Measurements from ENCODE around the gene GPR37L1.

The GPR37L1 gene, protein sequence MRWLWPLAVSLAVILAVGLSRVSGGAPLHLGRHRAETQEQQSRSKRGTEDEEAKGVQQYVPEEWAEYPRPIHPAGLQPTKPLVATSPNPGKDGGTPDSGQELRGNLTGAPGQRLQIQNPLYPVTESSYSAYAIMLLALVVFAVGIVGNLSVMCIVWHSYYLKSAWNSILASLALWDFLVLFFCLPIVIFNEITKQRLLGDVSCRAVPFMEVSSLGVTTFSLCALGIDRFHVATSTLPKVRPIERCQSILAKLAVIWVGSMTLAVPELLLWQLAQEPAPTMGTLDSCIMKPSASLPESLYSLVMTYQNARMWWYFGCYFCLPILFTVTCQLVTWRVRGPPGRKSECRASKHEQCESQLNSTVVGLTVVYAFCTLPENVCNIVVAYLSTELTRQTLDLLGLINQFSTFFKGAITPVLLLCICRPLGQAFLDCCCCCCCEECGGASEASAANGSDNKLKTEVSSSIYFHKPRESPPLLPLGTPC

DNA sequence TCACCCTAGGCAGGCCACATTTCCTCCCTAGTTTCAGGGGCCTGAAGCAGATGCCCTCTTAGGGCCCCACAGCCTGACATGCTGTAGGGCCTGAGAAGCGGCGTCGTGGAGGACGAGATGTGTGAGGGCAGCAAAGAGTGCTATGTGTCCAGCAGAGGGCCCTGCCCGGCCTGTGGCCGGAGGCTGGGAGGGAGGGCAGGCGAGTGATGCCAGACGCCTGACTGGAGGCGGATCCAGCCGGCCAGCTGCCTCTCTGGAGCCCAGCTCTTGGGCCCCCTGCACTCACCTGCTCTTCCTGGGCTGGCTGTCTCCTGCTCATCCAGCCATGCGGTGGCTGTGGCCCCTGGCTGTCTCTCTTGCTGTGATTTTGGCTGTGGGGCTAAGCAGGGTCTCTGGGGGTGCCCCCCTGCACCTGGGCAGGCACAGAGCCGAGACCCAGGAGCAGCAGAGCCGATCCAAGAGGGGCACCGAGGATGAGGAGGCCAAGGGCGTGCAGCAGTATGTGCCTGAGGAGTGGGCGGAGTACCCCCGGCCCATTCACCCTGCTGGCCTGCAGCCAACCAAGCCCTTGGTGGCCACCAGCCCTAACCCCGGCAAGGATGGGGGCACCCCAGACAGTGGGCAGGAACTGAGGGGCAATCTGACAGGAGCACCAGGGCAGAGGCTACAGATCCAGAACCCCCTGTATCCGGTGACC lies at the start of gene GPR37L1:
GPR37L1 (plus strand) TSS at position 279 of the 697 bp plus-strand sequence; CDS start at position 326, 47 bp downstream.
- H3K4me3 ChIP-seq (ENCODE audit: low read depth, low read length), result no peak within 1 kb of the TSS
- TF ChIP-seq, protein P1, sequence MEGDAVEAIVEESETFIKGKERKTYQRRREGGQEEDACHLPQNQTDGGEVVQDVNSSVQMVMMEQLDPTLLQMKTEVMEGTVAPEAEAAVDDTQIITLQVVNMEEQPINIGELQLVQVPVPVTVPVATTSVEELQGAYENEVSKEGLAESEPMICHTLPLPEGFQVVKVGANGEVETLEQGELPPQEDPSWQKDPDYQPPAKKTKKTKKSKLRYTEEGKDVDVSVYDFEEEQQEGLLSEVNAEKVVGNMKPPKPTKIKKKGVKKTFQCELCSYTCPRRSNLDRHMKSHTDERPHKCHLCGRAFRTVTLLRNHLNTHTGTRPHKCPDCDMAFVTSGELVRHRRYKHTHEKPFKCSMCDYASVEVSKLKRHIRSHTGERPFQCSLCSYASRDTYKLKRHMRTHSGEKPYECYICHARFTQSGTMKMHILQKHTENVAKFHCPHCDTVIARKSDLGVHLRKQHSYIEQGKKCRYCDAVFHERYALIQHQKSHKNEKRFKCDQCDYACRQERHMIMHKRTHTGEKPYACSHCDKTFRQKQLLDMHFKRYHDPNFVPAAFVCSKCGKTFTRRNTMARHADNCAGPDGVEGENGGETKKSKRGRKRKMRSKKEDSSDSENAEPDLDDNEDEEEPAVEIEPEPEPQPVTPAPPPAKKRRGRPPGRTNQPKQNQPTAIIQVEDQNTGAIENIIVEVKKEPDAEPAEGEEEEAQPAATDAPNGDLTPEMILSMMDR (IDR thresholded peaks at IDR 0.05; ENCODE audit: borderline replicate concordance, insufficient read depth, low read depth, low read length), result no peak

DNA sequence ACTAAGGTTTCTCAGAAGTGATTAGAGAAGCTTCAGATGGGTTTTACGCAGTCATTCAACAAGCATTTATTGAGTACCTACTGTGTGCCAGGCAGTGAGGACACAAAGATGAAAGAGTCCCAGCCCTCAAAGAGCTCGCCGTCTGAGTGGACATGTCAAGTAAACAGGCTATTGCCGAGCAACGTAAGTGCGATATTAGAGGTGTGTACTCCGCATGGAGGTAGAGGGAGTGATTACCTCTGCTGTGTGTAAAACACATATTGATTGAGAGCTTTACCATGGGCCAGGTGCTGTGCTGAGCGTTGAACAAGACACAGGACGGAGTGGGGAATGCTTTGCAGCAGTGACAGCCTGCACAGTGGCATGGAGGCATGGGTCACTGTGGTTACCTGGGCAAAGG lies 49.5 kb upstream of the GPR37L1 start:
- TF ChIP-seq, protein P1 (IDR thresholded peaks at IDR 0.05; ENCODE audit: borderline replicate concordance, insufficient read depth, low read depth, low read length), result no peak
- no peak overlapping the region for H3K4me3 ChIP-seq (ENCODE audit: low read depth, low read length)

DNA sequence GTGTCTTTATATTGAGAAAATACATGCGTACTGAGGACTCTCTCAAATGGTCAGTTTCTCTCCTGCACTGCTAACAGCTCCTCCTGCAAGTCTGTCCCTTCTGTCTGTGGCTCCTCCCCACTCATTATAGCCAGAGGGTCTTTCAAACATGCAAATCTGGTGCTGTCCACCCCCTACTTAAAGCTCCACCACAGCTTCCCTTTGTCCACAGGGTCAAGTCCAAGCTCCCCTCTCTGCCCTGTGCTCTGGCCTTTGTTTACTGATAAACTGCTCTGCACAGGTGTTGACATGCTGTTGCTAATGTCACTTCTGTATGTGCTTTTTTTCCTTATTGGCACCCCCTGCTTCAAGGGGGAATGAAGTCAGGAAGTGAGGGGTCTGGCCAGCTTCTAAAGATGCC lies 47.7 kb upstream of the GPR37L1 start:
- TF ChIP-seq, protein P1 (IDR thresholded peaks at IDR 0.05; ENCODE audit: borderline replicate concordance, insufficient read depth, low read depth, low read length), result no peak
- H3K4me3 ChIP-seq (ENCODE audit: low read depth, low read length), result no peak overlapping the region

DNA sequence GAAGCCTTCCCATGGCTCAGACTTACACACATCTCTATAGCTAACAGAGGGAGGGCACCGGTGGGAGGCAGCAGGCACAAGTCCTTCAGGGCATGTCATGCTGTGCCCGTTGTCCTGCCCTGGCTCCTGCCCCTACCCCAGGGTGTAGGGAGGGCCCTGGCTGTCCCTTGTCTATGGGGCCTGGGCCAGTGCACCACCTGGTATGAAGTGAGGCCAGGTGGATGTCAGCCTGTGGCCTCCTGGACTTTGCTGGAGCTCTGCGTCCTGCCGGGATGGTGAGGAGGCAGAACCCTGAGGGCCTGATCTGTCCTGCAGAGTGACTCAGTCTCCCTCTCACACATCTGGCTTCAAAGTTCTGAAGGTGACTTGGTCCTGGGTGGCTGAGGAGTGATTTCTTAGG lies 47.3 kb upstream of the GPR37L1 start:
- H3K4me3 ChIP-seq (ENCODE audit: low read depth, low read length), result no peak overlapping the region
- TF ChIP-seq, protein P1 (IDR thresholded peaks at IDR 0.05; ENCODE audit: borderline replicate concordance, insufficient read depth, low read depth, low read length), result no peak

DNA sequence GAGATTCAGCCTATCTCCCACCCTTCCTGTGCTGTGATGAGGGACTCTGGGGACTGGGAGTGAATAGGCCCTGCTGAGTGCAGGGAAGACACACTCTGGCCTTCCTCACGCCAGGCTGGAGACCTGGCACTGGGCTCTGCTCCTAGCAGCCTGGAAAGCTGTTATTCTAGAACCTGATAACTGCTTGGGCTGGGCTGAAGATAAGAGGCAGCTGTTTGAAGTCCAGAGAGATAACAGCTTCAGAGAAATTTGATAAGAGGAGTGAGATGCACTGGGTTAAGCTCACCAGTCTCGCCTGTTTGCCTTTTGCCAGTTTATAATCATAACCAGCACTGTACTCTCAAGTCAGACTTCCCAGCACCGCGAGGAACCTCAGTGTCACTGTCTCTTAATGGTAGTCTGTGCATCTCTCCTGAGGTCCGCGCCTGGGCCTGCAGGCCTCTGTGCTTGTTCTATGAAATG lies 46.6 kb upstream of the GPR37L1 start:
- no peak overlapping the region for H3K4me3 ChIP-seq (ENCODE audit: low read depth, low read length)
- TF ChIP-seq, protein P1 (IDR thresholded peaks at IDR 0.05; ENCODE audit: borderline replicate concordance, insufficient read depth, low read depth, low read length), result no peak

DNA sequence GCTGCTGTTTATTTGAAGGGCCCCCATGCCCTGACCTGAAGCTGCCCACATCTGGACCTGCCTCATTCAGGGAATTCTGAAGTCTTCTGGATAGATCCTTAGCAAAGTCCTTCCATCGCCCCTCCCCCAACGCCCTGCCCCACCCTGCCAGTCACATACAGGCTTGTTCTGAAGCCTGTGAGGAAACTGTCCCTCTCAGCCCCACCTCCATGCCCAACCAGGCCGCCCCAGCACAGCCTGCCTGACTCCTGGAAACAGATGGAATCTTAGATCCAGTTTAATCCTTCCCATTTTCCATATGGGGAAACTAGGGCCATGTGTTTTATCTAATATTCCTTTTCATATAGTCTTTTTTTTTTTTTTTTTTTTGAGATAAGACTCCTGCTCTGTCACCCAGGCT lies 44.5 kb upstream of the GPR37L1 start:
- H3K4me3 ChIP-seq (ENCODE audit: low read depth, low read length), result no peak overlapping the region
- TF ChIP-seq, protein P1 (IDR thresholded peaks at IDR 0.05; ENCODE audit: borderline replicate concordance, insufficient read depth, low read depth, low read length), result no peak
